ENCODE data around the gene KNOP1.

DNA sequence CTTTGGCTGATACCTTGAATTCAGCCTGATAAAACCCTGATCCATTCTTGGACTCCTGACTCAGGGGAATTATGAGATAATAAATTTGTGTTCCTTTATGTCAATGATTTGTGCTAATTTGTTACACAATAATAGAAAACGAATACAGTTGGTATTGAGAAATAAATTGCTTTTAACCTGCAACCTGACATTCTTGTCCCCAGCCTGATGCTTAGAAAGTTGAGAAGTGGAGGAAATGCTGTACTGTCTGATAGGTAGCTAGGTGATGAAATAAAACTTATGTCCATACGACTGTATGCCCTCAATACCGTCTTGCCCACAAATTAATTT lies 10.6 kb upstream of the KNOP1 start:
- no peak for TF ChIP-seq POLR2A (IDR thresholded peaks at IDR 0.05; ENCODE audit: low read depth, low read length)
- TF ChIP-seq POLR2AphosphoS5 (IDR thresholded peaks at IDR 0.05; ENCODE audit: low read depth, low read length), result no peak
- TF ChIP-seq TAF1 (IDR thresholded peaks at IDR 0.05; ENCODE audit: borderline replicate concordance, low read depth, low read length), result no peak
